Effector CD4-positive, alpha-beta T cell (primary cell): ENCODE measurements around the gene SEMA5A.
"Not testable (repeated sequence)": the region's sequence is repeated elsewhere in the genome, so short reads cannot be mapped to it uniquely, and the experiment has no call there.

Source experiments
- DNase-seq: peaks from one replicate; pipeline ENCODE4 v3.0.0-alpha.2; 2020

The SEMA5A gene

GRCh38 chr5:9431496-9432258 lies 114.2 kb downstream of the SEMA5A start:
- no peak for DNase-seq

GRCh38 chr5:9431151-9431495 lies 114.8 kb downstream of the SEMA5A start:
- no peak for DNase-seq

GRCh38 chr5:9430306-9430705 lies 115.6 kb downstream of the SEMA5A start:
- DNase-seq = no peak

GRCh38 chr5:9429691-9430215 lies 116.1 kb downstream of the SEMA5A start:
- no peak for DNase-seq

GRCh38 chr5:9428272-9428671 lies 117.6 kb downstream of the SEMA5A start:
- DNase-seq = no peak

- no peak for DNase-seq
Observed at GRCh38 chr5:9425710-9426109, 120.2 kb downstream of the SEMA5A start.

- no peak for DNase-seq
Observed at GRCh38 chr5:9423571-9423970, 122.3 kb downstream of the SEMA5A start.

- DNase-seq = no peak
Observed at GRCh38 chr5:9421884-9422283, 124.0 kb downstream of the SEMA5A start.

- DNase-seq = no peak
Observed at GRCh38 chr5:9419794-9420193, 126.1 kb downstream of the SEMA5A start.

- no peak for DNase-seq
Observed at GRCh38 chr5:9415566-9415965, 130.3 kb downstream of the SEMA5A start.

- DNase-seq = no peak
Observed at GRCh38 chr5:9415091-9415490, 130.8 kb downstream of the SEMA5A start.

GRCh38 chr5:9411142-9411541 lies 134.7 kb downstream of the SEMA5A start:
- no peak for DNase-seq

GRCh38 chr5:9409413-9409960 lies 136.4 kb downstream of the SEMA5A start:
- no peak for DNase-seq

GRCh38 chr5:9408964-9409363 lies 136.9 kb downstream of the SEMA5A start:
- no peak for DNase-seq

GRCh38 chr5:9405196-9405754 lies 140.6 kb downstream of the SEMA5A start:
- no peak for DNase-seq

GRCh38 chr5:9401786-9402472 lies 143.9 kb downstream of the SEMA5A start:
- no peak for DNase-seq

GRCh38 chr5:9399783-9400182 lies 146.1 kb downstream of the SEMA5A start:
- DNase-seq = not testable (repeated sequence)

- no peak for DNase-seq
Observed at GRCh38 chr5:9399094-9399493, 146.8 kb downstream of the SEMA5A start.

GRCh38 chr5:9398227-9398626 lies 147.6 kb downstream of the SEMA5A start:
- no peak for DNase-seq

- no peak for DNase-seq
Observed at GRCh38 chr5:9396285-9396770, 149.5 kb downstream of the SEMA5A start.

- DNase-seq = no peak
Observed at GRCh38 chr5:9395706-9396105, 150.2 kb downstream of the SEMA5A start.

GRCh38 chr5:9394221-9394620 lies 151.7 kb downstream of the SEMA5A start:
- no peak for DNase-seq

- DNase-seq = no peak
Observed at GRCh38 chr5:9392625-9393024, 153.2 kb downstream of the SEMA5A start.

- no peak for DNase-seq
Observed at GRCh38 chr5:9391080-9391479, 154.8 kb downstream of the SEMA5A start.
